ENCODE data around the gene FBH1. TPM values are rescaled to one million over a fixed set of nuclear protein-coding genes. Genes with fewer than 3 reads are reported as not detected.
"Not testable (repeated sequence)": the region's sequence is repeated elsewhere in the genome, so short reads cannot be mapped to it uniquely, and the experiment has no call there.

The FBH1 gene
- total RNA-seq, 1 experiment from 2014 or later: 72.1 TPM

DNA sequence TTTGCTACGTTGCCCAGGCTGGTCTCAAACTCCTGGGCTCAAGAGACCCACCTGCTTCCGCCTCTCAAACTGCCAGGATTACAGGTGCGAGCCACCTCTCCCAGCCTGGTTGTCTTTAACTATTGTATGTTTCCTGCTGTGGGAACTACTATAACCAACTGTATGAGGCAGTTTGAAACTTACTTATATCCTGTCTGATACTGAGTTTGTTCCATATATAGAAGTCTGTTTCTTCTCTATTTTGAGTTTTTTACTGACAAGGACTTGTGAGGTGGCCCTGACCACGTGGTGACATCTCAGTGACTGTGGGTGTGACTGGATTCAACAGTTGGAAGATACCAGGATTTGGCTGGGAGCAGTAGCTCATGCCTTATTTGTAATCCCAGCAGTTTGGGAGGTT lies 14.2 kb downstream of the FBH1 start:
- no peak for DNase-seq
- Histone ChIP-seq H3K27me3 (ENCODE audit: control insufficient read depth, insufficient read depth, low read length) (no peaks in the 10 kb centered on the region), H3K36me3 (replicated peaks; ENCODE audit: control insufficient read depth, insufficient read depth, low read length) (peaks cover 10% of the 10 kb centered on the region), H3K4me3 (ENCODE audit: insufficient read depth, low read depth, low read length) (no peak overlapping the region)

DNA sequence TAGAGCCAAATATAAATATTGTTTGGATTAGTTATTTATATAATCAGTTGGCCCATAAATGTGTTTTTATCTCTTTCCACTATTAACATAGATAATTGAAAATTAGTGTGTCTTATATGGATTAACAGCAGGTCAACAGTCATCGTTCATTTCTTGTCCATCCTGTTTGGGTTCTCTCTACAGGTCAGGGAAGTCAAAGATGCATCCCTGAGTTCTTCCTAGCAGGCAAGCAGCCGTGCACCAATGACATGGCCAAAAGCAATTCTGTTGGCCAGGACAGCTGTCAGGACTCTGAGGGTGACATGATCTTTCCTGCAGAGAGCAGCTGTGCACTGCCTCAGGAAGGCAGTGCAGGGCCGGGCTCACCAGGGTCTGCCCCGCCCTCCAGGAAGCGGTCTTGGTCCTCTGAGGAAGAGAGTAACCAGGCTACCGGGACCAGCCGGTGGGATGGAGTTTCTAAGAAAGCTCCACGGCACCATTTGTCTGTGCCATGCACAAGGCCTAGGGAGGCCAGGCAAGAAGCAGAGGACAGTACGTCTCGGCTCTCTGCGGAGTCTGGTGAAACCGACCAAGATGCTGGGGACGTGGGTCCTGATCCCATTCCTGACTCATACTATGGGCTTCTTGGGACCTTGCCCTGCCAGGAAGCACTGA lies 15.9 kb downstream of the FBH1 start:
- DNase-seq: no peak
- Histone ChIP-seq H3K4me3 (ENCODE audit: insufficient read depth, low read depth, low read length) (no peak overlapping the region), H3K27me3 (ENCODE audit: control insufficient read depth, insufficient read depth, low read length) (no peaks in the 10 kb centered on the region), H3K36me3 (replicated peaks; ENCODE audit: control insufficient read depth, insufficient read depth, low read length) (peaks cover 18% of the 10 kb centered on the region)

DNA sequence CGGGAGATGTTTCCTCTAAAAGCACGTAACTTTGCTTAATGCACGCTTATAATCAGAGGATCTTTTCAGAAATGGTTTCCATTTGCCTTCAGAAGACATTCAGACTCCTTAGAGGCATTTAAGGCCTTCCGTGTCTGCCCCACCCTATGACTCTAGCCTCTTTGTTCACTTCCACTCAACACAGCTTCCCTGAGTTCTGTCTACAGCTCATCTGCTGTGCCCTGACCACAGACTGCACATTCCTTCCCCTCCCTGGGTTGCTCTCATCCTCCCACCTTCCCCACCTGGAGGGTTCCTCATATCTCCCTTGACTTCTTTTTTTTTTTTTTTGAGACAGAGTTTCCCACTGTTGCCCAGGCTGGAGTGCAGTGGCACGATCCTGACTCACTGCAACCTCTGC lies 16.6 kb downstream of the FBH1 start:
- DNase-seq: no peak
- peaks cover 21% of the 10 kb centered on the region for H3K36me3 ChIP-seq (replicated peaks; ENCODE audit: control insufficient read depth, insufficient read depth, low read length)
- no peaks in the 10 kb centered on the region for H3K27me3 ChIP-seq (ENCODE audit: control insufficient read depth, insufficient read depth, low read length)
- H3K4me3 ChIP-seq (ENCODE audit: insufficient read depth, low read depth, low read length): no peak overlapping the region

DNA sequence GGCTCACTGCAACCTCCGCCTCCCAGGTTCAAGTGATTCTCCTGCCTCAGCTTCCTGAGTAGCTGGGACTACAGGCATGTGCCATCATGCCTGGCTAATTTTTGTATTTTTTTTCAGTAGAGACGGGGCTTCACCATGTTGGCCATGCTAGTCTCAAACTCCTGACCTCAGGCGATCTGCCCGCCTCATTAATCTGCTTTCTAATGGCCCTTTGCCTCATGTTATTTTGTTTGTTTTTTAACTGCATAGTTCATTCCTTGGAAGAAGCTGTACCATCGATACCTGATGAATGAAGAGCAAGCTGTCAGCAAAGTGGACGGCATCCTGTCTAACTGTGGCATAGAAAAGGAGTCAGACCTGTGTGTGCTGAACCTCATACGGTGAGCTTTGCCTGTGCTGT lies 18.6 kb downstream of the FBH1 start:
- not testable (repeated sequence) for DNase-seq; H3K4me3 ChIP-seq (ENCODE audit: insufficient read depth, low read depth, low read length); H3K27me3 ChIP-seq (ENCODE audit: control insufficient read depth, insufficient read depth, low read length)
- peaks cover 25% of the 10 kb centered on the region for H3K36me3 ChIP-seq (replicated peaks; ENCODE audit: control insufficient read depth, insufficient read depth, low read length)

DNA sequence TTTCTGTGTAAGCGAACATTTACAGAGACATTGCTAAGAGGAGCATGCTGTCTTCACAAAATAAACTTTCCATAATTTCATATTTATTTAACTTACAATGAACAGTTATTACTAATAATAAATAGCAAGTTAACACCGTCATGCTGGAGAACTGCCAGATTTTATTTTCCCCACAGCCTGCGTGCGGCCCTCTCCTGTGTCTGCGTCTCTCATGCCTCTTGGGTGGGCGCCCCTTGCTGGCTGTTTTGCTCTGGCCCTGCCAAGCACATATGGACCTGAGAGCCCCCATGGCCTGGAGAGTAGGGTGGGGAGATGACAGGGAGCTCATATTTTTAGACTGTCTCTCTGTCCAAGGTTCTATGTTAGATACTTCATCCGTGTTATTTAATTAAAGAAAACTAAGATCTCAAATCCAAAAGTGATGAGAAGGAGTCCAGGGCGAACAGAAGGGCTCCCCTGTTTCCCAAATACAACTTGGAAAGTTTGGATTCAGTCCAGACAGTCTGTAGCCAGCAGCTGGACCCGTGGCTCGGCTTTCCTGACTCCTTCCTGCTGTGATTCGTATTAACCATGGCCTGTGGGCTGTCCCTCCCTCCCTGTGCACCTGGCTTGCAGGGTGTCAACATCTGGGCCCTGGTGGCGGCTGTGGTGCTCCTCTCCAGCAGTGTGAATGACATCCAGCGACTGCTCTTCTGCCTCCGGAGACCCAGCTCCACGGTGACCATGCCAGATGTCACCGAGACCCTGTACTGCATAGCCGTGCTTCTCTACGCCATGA lies 20.5 kb downstream of the FBH1 start:
- Histone ChIP-seq H3K4me3 (ENCODE audit: insufficient read depth, low read depth, low read length) (no peak overlapping the region), H3K36me3 (replicated peaks; ENCODE audit: control insufficient read depth, insufficient read depth, low read length) (peaks cover 43% of the 10 kb centered on the region), H3K27me3 (ENCODE audit: control insufficient read depth, insufficient read depth, low read length) (no peaks in the 10 kb centered on the region)
- no peak for DNase-seq

DNA sequence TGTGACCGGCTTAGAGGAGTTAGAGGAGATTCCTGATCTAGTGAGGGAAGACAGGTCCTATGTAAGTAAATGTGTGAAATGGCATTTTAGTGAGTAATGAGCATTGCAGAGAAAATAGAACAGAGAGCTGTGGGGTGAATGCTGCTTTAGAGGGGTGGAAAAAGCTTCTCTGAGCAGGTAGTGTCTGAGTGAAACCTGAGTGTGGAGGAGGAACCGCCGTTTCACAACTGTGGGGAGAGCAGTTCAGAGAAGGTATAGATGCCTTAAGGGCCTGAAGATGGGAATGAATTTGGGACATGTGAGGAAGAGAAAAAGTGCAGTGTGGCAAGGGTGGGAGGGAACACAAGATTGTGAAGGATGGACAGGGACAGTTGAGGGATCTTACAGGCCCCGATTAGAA lies 21.6 kb downstream of the FBH1 start:
- no peak overlapping the region for H3K4me3 ChIP-seq (ENCODE audit: insufficient read depth, low read depth, low read length)
- no peak for DNase-seq
- H3K36me3 ChIP-seq (replicated peaks; ENCODE audit: control insufficient read depth, insufficient read depth, low read length): peaks cover 45% of the 10 kb centered on the region

DNA sequence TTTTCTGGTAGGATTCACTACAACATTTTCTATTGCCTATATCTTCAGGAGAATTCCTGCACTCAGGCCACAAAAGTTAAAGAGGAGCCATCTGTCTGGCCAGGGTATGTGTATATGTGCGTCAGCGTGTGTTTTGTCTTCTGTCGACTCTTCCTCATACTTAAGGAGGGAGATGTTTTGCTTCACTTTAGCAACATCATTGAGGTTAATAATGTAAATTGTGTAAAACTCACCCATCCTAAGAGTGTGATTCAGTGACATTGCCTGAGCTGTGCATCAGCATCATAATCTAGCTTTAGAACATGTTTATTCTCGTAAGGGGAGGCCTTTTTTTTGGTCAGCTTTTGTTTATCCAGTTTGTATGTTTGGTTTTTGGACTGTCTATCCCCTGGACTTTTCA lies 23.7 kb downstream of the FBH1 start:
- no peak for DNase-seq
- no peaks in the 10 kb centered on the region for H3K27me3 ChIP-seq (ENCODE audit: control insufficient read depth, insufficient read depth, low read length)
- H3K4me3 ChIP-seq (ENCODE audit: insufficient read depth, low read depth, low read length): no peak overlapping the region
- H3K36me3 ChIP-seq (replicated peaks; ENCODE audit: control insufficient read depth, insufficient read depth, low read length): peaks cover 58% of the 10 kb centered on the region

More for the DNA sequence above, 21.6 kb downstream of the FBH1 start:
- H3K27me3 ChIP-seq (ENCODE audit: control insufficient read depth, insufficient read depth, low read length): no peaks in the 10 kb centered on the region

DNA sequence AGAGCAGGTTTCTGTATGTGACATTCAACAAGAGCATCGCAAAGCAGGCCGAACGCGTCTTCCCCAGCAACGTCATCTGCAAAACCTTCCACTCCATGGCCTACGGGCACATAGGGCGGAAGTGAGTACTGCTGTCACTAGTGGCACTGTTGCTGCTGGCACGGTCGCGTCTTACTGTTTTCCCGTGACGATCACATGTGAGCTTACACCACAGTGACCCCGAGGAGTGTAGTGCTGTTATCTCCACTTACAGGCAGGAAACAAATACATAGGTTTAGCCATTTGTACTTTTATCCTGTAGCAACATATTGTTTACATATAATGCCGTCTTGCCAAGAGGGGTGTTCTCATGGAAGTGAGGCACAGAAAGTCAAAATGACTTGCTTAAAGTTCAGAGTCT lies 25.4 kb downstream of the FBH1 start:
- DNase-seq: no peak
- H3K4me3 ChIP-seq (ENCODE audit: insufficient read depth, low read depth, low read length): no peak overlapping the region
- H3K27me3 ChIP-seq (ENCODE audit: control insufficient read depth, insufficient read depth, low read length): no peaks in the 10 kb centered on the region
- H3K36me3 ChIP-seq (replicated peaks; ENCODE audit: control insufficient read depth, insufficient read depth, low read length): peaks cover 57% of the 10 kb centered on the region

DNA sequence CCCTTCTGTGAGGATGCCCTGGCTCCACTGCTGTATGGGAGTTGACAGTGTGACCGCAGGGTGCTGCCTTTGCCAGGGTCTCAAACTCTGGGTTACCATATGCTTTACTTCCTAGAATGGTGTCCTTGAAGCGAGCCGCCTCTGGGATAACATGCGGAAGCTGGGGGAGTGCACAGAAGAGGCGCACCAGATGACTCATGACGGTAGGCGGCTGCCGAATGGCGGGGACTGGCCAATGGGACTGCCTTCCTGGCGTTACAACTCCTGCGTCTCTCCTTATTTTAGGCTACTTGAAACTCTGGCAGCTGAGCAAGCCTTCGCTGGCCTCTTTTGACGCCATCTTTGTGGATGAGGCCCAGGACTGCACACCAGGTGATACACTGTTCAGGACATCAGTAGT lies 27.3 kb downstream of the FBH1 start:
- H3K27me3 ChIP-seq (ENCODE audit: control insufficient read depth, insufficient read depth, low read length): no peaks in the 10 kb centered on the region
- H3K36me3 ChIP-seq (replicated peaks; ENCODE audit: control insufficient read depth, insufficient read depth, low read length): peaks cover 64% of the 10 kb centered on the region
- no peak for DNase-seq
- H3K4me3 ChIP-seq (ENCODE audit: insufficient read depth, low read depth, low read length): no peak overlapping the region

DNA sequence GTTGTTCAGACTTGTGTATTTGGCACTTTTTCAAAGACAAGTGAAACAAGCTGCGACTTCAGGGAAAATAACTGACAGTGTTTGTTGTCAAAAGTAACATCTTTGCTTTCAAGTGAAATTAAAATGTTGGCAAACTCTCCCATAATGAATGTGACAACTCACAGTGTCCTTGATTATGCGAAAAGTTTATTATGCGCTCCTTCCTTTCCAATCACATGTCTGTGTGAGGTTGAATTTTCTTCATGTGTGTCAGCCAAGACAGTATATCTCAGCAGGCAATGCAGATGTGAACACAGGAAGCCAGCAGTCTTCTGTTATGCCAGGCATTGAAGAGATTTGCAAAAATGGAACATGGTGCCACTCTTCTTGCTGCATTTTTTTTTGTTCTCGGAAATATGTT lies 28.7 kb downstream of the FBH1 start:
- H3K36me3 ChIP-seq (replicated peaks; ENCODE audit: control insufficient read depth, insufficient read depth, low read length): peaks cover 68% of the 10 kb centered on the region
- H3K27me3 ChIP-seq (ENCODE audit: control insufficient read depth, insufficient read depth, low read length): no peaks in the 10 kb centered on the region
- no peak for DNase-seq
- no peak overlapping the region for H3K4me3 ChIP-seq (ENCODE audit: insufficient read depth, low read depth, low read length)

DNA sequence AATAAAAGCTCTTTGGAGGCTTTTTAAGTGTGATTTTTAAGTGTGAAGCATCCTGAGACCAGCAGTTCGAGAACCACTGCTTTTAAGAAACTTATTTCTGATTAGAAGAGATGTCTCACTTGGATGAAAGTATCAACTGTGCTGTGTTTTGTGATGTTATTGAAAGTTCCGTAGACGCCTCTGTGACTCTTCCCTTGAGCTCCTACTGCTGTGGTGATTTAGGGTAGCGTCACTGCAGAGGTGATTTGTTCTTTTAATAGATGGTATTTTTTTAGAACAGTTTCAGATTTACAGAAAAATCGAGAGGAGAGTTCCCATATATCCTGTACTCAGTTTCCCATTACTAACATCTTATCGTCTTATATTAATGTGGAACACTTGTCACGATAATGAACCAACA lies 29.5 kb downstream of the FBH1 start:
- Histone ChIP-seq H3K36me3 (replicated peaks; ENCODE audit: control insufficient read depth, insufficient read depth, low read length) (peaks cover 64% of the 10 kb centered on the region), H3K4me3 (ENCODE audit: insufficient read depth, low read depth, low read length) (no peak overlapping the region), H3K27me3 (ENCODE audit: control insufficient read depth, insufficient read depth, low read length) (no peaks in the 10 kb centered on the region)
- DNase-seq: no peak

DNA sequence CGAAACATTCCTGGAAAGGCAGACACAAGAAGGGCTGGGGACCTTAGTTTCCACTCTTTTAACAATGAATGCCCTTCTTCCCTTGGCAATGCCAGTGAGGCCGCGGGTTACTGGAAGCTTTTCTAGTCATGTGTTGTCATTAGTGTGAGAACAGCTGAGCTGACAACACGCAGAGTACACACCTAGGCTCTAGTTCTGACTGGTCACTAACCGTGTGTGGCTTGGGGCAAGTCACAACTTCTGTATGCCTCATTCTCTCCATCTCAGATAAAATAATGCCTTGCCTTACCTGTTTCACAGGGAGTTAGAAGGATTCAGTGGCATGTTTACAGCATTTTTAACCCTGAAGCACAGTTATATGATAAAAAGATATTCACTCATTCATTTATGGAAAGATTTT lies 31.7 kb downstream of the FBH1 start:
- Histone ChIP-seq H3K36me3 (replicated peaks; ENCODE audit: control insufficient read depth, insufficient read depth, low read length) (peaks cover 63% of the 10 kb centered on the region), H3K4me3 (ENCODE audit: insufficient read depth, low read depth, low read length) (no peak overlapping the region), H3K27me3 (ENCODE audit: control insufficient read depth, insufficient read depth, low read length) (no peaks in the 10 kb centered on the region)
- DNase-seq: no peak

DNA sequence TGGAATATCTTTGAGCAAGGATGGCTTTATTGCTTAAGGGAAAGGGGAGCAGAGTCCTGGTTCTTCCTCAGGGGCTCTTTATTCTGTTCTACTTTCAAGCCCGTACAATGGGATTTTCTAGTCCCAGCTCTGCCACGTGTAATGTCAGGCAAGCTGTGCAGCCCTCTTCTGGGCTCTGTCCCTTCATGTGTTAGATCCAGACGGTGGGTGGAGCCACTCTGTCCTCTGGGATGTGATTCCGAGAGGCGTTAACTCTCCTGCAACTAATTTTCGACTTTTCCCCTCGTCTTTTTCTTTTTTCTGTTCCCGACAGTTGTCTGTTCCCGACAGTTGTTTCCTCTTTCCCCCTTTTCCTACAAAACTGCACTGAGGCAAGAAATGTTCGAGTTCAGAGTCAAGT lies 34.8 kb downstream of the FBH1 start:
- Histone ChIP-seq H3K27me3 (ENCODE audit: control insufficient read depth, insufficient read depth, low read length) (no peaks in the 10 kb centered on the region), H3K36me3 (replicated peaks; ENCODE audit: control insufficient read depth, insufficient read depth, low read length) (peaks cover 62% of the 10 kb centered on the region), H3K4me3 (ENCODE audit: insufficient read depth, low read depth, low read length) (no peak overlapping the region)
- no peak for DNase-seq

DNA sequence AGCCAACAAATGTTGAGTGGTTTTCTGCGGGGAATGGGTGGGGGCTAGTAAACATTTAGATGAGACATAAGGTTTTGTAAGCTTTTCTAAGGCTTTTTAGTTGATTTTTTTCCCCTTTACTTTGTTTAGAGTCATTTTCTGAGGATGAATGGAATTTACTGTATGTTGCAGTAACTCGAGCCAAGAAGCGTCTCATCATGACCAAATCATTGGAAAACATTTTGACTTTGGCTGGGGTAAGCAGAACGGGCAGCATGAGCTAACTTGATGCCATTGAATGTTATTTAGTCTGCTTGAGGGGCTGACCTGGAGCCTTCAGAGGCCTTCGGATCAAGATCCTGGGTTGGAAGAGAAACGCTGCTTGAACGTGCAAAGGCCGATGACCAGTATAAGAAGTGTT lies 37.3 kb downstream of the FBH1 start:
- no peaks in the 10 kb centered on the region for H3K27me3 ChIP-seq (ENCODE audit: control insufficient read depth, insufficient read depth, low read length)
- DNase-seq: no peak
- H3K4me3 ChIP-seq (ENCODE audit: insufficient read depth, low read depth, low read length): no peak overlapping the region
- peaks cover 50% of the 10 kb centered on the region for H3K36me3 ChIP-seq (replicated peaks; ENCODE audit: control insufficient read depth, insufficient read depth, low read length)

DNA sequence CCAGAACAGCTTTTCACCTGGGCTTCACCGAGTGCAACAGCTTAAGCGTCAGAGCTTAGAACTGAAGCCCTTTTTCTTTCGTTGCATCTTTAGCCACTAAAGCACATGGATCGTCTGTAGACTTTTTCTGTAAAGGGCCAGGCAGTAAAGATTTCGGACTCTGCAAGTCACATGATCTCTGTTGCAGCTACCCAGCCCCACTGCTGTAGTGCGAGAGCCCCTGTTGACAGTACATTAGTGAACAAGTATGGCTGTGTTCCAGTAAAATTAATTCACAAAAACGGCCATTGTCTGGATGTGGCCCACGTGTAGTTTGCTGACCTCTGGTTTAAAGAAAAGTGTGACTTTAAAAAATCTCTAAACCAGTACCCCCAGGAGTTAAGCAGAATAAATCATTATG lies 39.4 kb downstream of the FBH1 start:
- DNase-seq: no peak
- H3K36me3 ChIP-seq (replicated peaks; ENCODE audit: control insufficient read depth, insufficient read depth, low read length): peaks cover 38% of the 10 kb centered on the region
- no peak overlapping the region for H3K4me3 ChIP-seq (ENCODE audit: insufficient read depth, low read depth, low read length)
- H3K27me3 ChIP-seq (ENCODE audit: control insufficient read depth, insufficient read depth, low read length): no peaks in the 10 kb centered on the region
